ENCODE data around the gene C9orf78. TPM values are rescaled to one million over a fixed set of nuclear protein-coding genes. Genes with fewer than 3 reads are reported as not detected.
A peak's percentile ranks its signal among the peaks of the same experiment; 100 is the strongest.

C9orf78 gene
- total and polyA plus RNA-seq, 9 of the 15 experiments (the other 6 are each of a cell fraction or from before 2014, with no cell fraction given): 94.6 to 266 (median 202) TPM

DNA sequence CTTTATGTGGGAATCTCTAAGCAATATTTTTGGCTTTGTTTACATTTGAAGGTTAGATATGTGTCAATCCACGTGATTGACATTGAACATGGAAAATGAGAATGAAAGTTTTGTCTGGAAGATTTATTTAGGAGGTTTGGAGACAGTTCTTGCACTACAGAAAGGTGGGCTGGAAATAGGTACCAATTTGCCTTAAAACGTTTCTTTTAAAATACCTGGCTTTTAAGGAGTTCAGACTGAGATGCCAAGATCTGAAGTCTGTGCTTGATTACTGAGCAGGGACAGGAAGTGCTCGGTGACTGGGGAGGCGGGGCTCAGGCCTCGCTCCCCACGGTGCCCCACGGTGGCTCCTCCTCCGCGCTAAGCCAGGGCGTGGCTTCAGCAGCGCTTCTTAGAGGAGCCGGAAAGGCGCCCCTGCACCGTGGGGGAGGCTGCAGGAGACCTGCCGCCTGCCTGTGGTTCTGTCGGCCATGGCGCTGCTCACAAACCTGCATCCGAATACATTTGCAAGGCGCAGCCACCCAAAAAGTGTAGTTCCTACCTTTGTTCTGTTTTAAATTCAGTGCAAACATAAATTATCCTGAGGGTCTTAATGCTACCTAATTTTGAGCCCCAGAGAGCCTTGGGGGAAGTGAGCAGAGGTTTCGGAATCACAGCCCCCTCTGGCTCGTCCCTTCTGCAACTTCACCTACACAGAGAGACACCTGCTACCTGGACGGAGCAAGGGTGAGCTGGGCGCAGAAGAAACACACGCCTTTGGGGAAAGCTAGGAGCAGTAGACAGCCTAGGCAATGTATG, 49.3 kb upstream of the C9orf78 start (continued):
- TF ChIP-seq ERF (CRISPR knock-in tag; IDR thresholded peaks at IDR 0.05) (peak; percentile 90), MYBL2 (IDR thresholded peaks at IDR 0.05; ENCODE audit: low read depth) (no peak), MYBL2 (CRISPR knock-in tag; IDR thresholded peaks at IDR 0.05; ENCODE audit: borderline replicate concordance) (no peak), STAT5A (IDR thresholded peaks at IDR 0.05; ENCODE audit: borderline replicate concordance, low read length) (no peak), ELF4 (CRISPR knock-in tag; IDR thresholded peaks at IDR 0.05) (peak; percentile 5; the same call in 1 of the 2 replicates), ZNF324 (CRISPR knock-in tag; IDR thresholded peaks at IDR 0.05) (peak; percentile 17; the same call in 1 of the 2 replicates), ZNF41 (CRISPR knock-in tag; conservative IDR thresholded peaks at IDR 0.05) (peak; percentile 77; the same call in 1 of the 2 replicates), ZNF146 (CRISPR knock-in tag; IDR thresholded peaks at IDR 0.05; ENCODE audit: unreplicated experiment) (no peak), TBP (optimal IDR thresholded peaks at IDR 0.05; ENCODE audit: low read depth, low read length) (peak; percentile 88), RBBP5 (IDR thresholded peaks at IDR 0.05; ENCODE audit: borderline replicate concordance, insufficient read depth, low read length, poor library complexity, severe bottlenecking) (peak; percentile 53), MTA1 (IDR thresholded peaks at IDR 0.05; ENCODE audit: borderline replicate concordance) (no peak), ZNF263 (CRISPR knock-in tag; IDR thresholded peaks at IDR 0.05; ENCODE audit: borderline replicate concordance) (no peak), RCOR1 (IDR thresholded peaks at IDR 0.05; ENCODE audit: borderline replicate concordance in 1 of 2, low read depth in 2 of 2, low read length in 2 of 2) (peak; percentile 14 to 61; a peak in 3 of 4 replicates), POLR3G (IDR thresholded peaks at IDR 0.05; ENCODE audit: extremely low read depth, insufficient read length, insufficient replicate concordance) (no peak), EP300 (IDR thresholded peaks at IDR 0.05; ENCODE audit: low read length) (peak; percentile 52; the same call in 1 of the 2 replicates)
- TF ChIP-seq, protein P1, sequence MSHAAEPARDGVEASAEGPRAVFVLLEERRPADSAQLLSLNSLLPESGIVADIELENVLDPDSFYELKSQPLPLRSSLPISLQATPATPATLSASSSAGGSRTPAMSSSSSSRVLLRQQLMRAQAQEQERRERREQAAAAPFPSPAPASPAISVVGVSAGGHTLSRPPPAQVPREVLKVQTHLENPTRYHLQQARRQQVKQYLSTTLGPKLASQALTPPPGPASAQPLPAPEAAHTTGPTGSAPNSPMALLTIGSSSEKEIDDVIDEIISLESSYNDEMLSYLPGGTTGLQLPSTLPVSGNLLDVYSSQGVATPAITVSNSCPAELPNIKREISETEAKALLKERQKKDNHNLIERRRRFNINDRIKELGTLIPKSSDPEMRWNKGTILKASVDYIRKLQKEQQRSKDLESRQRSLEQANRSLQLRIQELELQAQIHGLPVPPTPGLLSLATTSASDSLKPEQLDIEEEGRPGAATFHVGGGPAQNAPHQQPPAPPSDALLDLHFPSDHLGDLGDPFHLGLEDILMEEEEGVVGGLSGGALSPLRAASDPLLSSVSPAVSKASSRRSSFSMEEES (CRISPR knock-in tag; IDR thresholded peaks at IDR 0.05): peak; percentile 33
- TF ChIP-seq, protein P2, sequence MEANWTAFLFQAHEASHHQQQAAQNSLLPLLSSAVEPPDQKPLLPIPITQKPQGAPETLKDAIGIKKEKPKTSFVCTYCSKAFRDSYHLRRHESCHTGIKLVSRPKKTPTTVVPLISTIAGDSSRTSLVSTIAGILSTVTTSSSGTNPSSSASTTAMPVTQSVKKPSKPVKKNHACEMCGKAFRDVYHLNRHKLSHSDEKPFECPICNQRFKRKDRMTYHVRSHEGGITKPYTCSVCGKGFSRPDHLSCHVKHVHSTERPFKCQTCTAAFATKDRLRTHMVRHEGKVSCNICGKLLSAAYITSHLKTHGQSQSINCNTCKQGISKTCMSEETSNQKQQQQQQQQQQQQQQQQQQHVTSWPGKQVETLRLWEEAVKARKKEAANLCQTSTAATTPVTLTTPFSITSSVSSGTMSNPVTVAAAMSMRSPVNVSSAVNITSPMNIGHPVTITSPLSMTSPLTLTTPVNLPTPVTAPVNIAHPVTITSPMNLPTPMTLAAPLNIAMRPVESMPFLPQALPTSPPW (CRISPR knock-in tag; IDR thresholded peaks at IDR 0.05): no peak
- TF ChIP-seq, protein P3, sequence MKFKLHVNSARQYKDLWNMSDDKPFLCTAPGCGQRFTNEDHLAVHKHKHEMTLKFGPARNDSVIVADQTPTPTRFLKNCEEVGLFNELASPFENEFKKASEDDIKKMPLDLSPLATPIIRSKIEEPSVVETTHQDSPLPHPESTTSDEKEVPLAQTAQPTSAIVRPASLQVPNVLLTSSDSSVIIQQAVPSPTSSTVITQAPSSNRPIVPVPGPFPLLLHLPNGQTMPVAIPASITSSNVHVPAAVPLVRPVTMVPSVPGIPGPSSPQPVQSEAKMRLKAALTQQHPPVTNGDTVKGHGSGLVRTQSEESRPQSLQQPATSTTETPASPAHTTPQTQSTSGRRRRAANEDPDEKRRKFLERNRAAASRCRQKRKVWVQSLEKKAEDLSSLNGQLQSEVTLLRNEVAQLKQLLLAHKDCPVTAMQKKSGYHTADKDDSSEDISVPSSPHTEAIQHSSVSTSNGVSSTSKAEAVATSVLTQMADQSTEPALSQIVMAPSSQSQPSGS (CRISPR knock-in tag; IDR thresholded peaks at IDR 0.05): no peak
- TF ChIP-seq, protein P4, sequence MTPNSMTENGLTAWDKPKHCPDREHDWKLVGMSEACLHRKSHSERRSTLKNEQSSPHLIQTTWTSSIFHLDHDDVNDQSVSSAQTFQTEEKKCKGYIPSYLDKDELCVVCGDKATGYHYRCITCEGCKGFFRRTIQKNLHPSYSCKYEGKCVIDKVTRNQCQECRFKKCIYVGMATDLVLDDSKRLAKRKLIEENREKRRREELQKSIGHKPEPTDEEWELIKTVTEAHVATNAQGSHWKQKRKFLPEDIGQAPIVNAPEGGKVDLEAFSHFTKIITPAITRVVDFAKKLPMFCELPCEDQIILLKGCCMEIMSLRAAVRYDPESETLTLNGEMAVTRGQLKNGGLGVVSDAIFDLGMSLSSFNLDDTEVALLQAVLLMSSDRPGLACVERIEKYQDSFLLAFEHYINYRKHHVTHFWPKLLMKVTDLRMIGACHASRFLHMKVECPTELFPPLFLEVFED (CRISPR knock-in tag; conservative IDR thresholded peaks at IDR 0.05): 0 out of 2 replicates have a peak, but pooled peaks have one; percentile 7
